Ishikawa (cell line): ENCODE measurements around the gene CAMK4.

Experiments used
- CEBPB ChIP-seq: IDR thresholded peaks from 2 replicates; pipeline ENCODE4 v1.6.1; 2012
- CREB1 ChIP-seq: IDR thresholded peaks from 2 replicates; pipeline ENCODE4 v1.6.1; 2012; ENCODE audit warnings: low read depth
- EGR1 ChIP-seq: IDR thresholded peaks from 2 replicates; pipeline ENCODE4 v1.6.1; 2012
- EP300 ChIP-seq: IDR thresholded peaks from 2 replicates; pipeline ENCODE4 v1.6.1; 2012; ENCODE audit warnings: borderline replicate concordance
- FOXM1 ChIP-seq: IDR thresholded peaks from 2 replicates; pipeline ENCODE4 v1.6.1; 2012; ENCODE audit warnings: low read depth, borderline replicate concordance
- MAX ChIP-seq: IDR thresholded peaks from 2 replicates; pipeline ENCODE4 v1.6.1; 2012
- NFIC ChIP-seq: IDR thresholded peaks from 2 replicates; pipeline ENCODE4 v1.6.1; 2012
- RAD21 ChIP-seq: IDR thresholded peaks from 2 replicates; pipeline ENCODE4 v1.6.1; 2012; ENCODE audit warnings: low read depth
- TAF1 ChIP-seq: IDR thresholded peaks from 2 replicates; pipeline ENCODE4 v1.6.1; 2012; ENCODE audit warnings: low read depth, mild to moderate bottlenecking
- TCF12 ChIP-seq: IDR thresholded peaks from 2 replicates; pipeline ENCODE4 v1.6.1; 2012; ENCODE audit warnings: low read depth
- TEAD4 ChIP-seq: IDR thresholded peaks from 2 replicates; pipeline ENCODE4 v1.6.1; 2012
- YY1 ChIP-seq: IDR thresholded peaks from 2 replicates; pipeline ENCODE4 v1.6.1; 2012; ENCODE audit warnings: low read depth
- ZBTB7A ChIP-seq: IDR thresholded peaks from 2 replicates; pipeline ENCODE4 v1.6.1; 2012; ENCODE audit warnings: low read depth
- TF ChIP-seq, protein P1 (sequence below): IDR thresholded peaks from 2 replicates; pipeline ENCODE4 v1.6.1; 2012
- TF ChIP-seq, protein P2 (sequence below): IDR thresholded peaks from 2 replicates; pipeline ENCODE4 v1.6.1; 2012; ENCODE audit warnings: low read depth, mild to moderate bottlenecking

The CAMK4 gene

DNA sequence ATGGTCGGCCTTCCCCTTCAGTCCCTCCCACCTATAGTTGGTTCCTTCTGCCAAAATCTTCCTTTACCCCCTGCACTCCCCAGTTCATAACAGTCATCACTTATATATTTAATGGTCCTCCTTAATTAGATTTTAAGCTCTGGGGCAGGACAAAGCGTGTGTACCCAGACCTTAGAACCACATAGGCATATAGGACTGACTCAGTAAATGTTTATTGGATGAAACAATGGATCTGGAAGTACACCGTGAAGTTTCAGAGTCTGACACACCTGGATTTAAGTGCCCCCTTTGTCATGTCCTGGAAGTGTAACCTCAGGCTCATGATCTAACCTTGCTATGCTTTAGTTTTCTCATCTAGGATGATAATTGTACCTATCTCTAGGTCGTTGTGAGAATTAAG, 256.2 kb downstream of the CAMK4 start:
- TF ChIP-seq TAF1 (no peak), EP300 (no peak), TCF12 (no peak), FOXM1 (no peak), NFIC (no peak), TEAD4 (no peak), CREB1 (no peak), MAX (no peak), RAD21 (no peak), YY1 (no peak), ZBTB7A (no peak), CEBPB (no peak)
- TF ChIP-seq, protein P1, sequence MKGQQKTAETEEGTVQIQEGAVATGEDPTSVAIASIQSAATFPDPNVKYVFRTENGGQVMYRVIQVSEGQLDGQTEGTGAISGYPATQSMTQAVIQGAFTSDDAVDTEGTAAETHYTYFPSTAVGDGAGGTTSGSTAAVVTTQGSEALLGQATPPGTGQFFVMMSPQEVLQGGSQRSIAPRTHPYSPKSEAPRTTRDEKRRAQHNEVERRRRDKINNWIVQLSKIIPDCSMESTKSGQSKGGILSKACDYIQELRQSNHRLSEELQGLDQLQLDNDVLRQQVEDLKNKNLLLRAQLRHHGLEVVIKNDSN = no peak
- TF ChIP-seq, protein P2, sequence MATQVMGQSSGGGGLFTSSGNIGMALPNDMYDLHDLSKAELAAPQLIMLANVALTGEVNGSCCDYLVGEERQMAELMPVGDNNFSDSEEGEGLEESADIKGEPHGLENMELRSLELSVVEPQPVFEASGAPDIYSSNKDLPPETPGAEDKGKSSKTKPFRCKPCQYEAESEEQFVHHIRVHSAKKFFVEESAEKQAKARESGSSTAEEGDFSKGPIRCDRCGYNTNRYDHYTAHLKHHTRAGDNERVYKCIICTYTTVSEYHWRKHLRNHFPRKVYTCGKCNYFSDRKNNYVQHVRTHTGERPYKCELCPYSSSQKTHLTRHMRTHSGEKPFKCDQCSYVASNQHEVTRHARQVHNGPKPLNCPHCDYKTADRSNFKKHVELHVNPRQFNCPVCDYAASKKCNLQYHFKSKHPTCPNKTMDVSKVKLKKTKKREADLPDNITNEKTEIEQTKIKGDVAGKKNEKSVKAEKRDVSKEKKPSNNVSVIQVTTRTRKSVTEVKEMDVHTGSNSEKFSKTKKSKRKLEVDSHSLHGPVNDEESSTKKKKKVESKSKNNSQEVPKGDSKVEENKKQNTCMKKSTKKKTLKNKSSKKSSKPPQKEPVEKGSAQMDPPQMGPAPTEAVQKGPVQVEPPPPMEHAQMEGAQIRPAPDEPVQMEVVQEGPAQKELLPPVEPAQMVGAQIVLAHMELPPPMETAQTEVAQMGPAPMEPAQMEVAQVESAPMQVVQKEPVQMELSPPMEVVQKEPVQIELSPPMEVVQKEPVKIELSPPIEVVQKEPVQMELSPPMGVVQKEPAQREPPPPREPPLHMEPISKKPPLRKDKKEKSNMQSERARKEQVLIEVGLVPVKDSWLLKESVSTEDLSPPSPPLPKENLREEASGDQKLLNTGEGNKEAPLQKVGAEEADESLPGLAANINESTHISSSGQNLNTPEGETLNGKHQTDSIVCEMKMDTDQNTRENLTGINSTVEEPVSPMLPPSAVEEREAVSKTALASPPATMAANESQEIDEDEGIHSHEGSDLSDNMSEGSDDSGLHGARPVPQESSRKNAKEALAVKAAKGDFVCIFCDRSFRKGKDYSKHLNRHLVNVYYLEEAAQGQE = no peak

DNA sequence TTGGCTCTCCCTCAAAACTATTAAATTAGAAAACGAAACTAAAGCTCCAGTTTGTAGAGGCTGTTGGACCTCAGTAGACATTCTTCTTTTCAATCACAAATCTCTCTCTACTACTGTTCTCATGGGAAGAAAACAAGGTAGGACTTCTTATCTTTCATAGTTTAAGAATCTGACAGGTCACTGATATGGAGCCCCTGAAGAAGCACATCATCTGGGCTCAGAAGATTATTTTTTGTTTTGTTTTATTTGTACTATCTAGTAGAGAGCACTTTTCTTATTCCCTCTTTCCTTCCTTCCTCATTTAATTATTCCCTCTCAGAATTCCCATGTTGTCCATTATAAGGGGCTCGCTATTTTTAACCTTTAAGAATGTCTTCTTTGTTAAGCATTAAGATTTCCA, 261.9 kb downstream of the CAMK4 start:
- TF ChIP-seq EP300 (no peak), YY1 (no peak), EGR1 (no peak), TCF12 (no peak), ZBTB7A (no peak), RAD21 (no peak), MAX (no peak), NFIC (no peak), TEAD4 (no peak)

- TF ChIP-seq EP300 (no peak), CEBPB (no peak), RAD21 (no peak), EGR1 (no peak), YY1 (no peak), TAF1 (no peak), TCF12 (no peak), NFIC (no peak), MAX (no peak), ZBTB7A (no peak), CREB1 (no peak), TEAD4 (no peak), FOXM1 (no peak)
- TF ChIP-seq, protein P1 = no peak
- TF ChIP-seq, protein P2 = no peak
Measured at GRCh38 chr5:111486926-111487325, 262.7 kb downstream of the CAMK4 start.

GRCh38 chr5:111488353-111488752, 264.2 kb downstream of the CAMK4 start:
- no peak for TF ChIP-seq TAF1
- no peak for TF ChIP-seq CREB1

GRCh38 chr5:111493031-111493430, 268.8 kb downstream of the CAMK4 start:
- TF ChIP-seq FOXM1 (no peak), RAD21 (no peak), NFIC (no peak), TAF1 (no peak), EGR1 (no peak), EP300 (no peak), TEAD4 (no peak), ZBTB7A (no peak), CREB1 (no peak), MAX (no peak)
- TF ChIP-seq, protein P1 = no peak
- TF ChIP-seq, protein P2 = no peak
